ENCODE data around the gene MED14. TPM values are rescaled to one million over a fixed set of nuclear protein-coding genes. Genes with fewer than 3 reads are reported as not detected.

MED14 gene
- total RNA-seq, 1 donor from 2014 or later, result 52.7 TPM

DNA sequence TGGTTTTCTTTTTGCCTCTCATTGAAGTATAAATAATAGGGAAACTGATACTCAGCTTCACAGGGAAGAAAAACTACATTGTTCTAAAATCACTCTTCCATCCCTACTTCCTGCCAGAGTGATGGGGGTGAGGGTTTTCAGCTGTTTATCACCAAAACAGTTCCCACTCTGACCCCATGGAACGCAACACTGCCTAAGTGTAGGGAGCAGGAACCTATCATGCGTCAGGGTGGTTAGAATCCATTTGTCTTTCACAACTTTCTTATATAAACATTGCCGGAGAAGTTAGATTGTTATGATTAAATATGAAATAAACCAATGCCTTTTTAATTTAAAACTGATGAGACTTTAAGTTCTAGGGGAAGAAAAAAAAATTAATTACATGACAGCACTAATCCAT lies 128.0 kb downstream of the MED14 start:
- Mint-ChIP-seq H3K4me1 (no peaks in the 10 kb centered on the region), H3K27ac (ENCODE audit: unreplicated experiment) (no peak overlapping the region), H3K36me3 (ENCODE audit: low read depth) (peaks cover 5% of the 10 kb centered on the region), H3K9me3 (no peaks in the 10 kb centered on the region), H3K27me3 (ENCODE audit: low read depth) (no peaks in the 10 kb centered on the region), H3K4me3 (no peak overlapping the region)
- TF ChIP-seq, protein P1, sequence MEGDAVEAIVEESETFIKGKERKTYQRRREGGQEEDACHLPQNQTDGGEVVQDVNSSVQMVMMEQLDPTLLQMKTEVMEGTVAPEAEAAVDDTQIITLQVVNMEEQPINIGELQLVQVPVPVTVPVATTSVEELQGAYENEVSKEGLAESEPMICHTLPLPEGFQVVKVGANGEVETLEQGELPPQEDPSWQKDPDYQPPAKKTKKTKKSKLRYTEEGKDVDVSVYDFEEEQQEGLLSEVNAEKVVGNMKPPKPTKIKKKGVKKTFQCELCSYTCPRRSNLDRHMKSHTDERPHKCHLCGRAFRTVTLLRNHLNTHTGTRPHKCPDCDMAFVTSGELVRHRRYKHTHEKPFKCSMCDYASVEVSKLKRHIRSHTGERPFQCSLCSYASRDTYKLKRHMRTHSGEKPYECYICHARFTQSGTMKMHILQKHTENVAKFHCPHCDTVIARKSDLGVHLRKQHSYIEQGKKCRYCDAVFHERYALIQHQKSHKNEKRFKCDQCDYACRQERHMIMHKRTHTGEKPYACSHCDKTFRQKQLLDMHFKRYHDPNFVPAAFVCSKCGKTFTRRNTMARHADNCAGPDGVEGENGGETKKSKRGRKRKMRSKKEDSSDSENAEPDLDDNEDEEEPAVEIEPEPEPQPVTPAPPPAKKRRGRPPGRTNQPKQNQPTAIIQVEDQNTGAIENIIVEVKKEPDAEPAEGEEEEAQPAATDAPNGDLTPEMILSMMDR (conservative IDR thresholded peaks at IDR 0.05), result no peak
- DNase-seq (ENCODE audit: low read depth, low spot score), result no peak

DNA sequence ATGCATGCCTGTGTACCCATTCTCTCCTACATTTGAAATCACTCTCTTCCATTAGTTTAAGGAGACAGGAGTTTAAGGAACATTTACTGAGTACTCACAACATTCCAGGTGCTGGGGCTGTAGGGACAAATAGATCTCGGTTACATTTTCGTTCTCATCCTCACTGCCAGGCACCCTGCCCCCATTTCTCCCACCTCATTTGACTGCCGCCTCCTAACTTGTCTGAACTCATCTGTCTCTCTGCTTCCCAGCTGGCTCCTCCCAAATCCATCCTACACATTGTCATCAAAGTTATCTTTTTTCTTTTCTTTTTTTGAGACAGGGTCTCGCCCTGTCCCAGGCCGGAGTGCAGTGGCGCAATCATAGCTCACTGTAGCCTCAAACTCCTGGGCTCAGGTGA lies 131.9 kb downstream of the MED14 start:
- peaks cover 10% of the 10 kb centered on the region for H3K36me3 Mint-ChIP-seq (ENCODE audit: low read depth)
- TF ChIP-seq, protein P1 (conservative IDR thresholded peaks at IDR 0.05), result no peak
- no peaks in the 10 kb centered on the region for H3K27me3 Mint-ChIP-seq (ENCODE audit: low read depth)

More for the DNA sequence above, 131.9 kb downstream of the MED14 start:
- H3K27ac Mint-ChIP-seq (ENCODE audit: unreplicated experiment), result no peak overlapping the region
- H3K4me3 Mint-ChIP-seq, result no peak overlapping the region
- no peak for DNase-seq (ENCODE audit: low read depth, low spot score)
- H3K9me3 Mint-ChIP-seq, result no peaks in the 10 kb centered on the region
- H3K4me1 Mint-ChIP-seq, result no peaks in the 10 kb centered on the region

Other genes starting within 250 kb of the MED14 start
- gene ATP6AP2, start 154.6 kb downstream of the MED14 start, total RNA-seq, result 46.7 and 49.6 TPM in 2 replicates
- not detected in 2 replicates for gene MPC1L, start 112.1 kb downstream of the MED14 start, total RNA-seq
- gene CXorf38, start 88.0 kb downstream of the MED14 start, total RNA-seq, result 7.1 and 7.8 TPM in 2 replicates

Data from neural crest cell (in vitro differentiated cells).